NCI-H748 treated with DMSO at 0.1 percent for 48 hours (cell line): Measurements from ENCODE around the gene LTB4R.
"Not testable (repeated sequence)": the region's sequence is repeated elsewhere in the genome, so short reads cannot be mapped to it uniquely, and the experiment has no call there.

ENCODE experiments used
- DNase-seq: peaks from one replicate; lab custom pipeline; 2025; lab: John Stamatoyannopoulos, UW

The LTB4R gene

GRCh38 chr14:24324024-24324423 lies 12.7 kb downstream of the LTB4R start:
- no peak for DNase-seq

DNA sequence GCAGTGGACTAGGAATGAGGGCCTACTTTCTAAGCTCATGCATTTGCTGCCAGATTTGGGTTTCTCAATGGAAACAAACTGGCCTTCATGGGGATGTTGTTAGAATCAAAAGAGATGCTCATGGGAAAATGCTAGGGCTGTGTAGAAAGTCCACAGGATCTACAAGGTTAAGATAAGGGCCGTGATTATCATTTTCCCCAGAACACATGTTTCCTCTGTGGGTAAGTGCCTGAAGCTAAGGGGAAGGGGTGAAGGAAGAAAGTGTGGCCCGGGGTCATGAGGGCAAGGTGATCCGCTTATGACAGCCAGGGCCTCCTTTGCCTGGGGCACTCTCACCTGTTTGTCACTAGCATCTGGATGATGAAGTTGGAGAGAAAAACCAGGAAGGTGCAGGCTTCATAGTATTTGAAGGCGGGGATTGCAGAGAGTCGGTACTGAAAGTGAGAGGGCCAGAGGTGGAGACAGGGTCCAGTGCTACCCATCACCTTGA lies 13.8 kb downstream of the LTB4R start:
- DNase-seq: no peak

DNA sequence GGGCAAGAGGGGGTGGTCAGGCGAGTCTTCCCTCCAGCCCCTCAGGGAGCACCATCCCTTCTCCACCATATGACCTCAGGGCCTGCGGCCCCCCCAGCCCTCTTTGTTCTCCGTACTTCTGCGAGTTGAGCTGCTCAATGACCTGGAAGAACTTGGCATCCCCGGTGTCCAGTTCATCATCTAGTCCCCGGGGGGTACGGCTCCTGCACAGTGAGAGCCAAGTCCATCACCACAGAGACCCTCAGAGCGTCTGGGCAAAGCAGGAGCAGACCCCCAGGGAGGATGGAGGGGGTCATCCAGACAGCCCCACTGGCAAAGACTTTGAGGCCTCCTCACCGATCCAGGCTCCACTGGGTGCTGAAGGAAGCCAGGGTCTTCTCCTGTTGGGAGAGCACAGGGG lies 14.7 kb downstream of the LTB4R start:
- DNase-seq: no peak

DNA sequence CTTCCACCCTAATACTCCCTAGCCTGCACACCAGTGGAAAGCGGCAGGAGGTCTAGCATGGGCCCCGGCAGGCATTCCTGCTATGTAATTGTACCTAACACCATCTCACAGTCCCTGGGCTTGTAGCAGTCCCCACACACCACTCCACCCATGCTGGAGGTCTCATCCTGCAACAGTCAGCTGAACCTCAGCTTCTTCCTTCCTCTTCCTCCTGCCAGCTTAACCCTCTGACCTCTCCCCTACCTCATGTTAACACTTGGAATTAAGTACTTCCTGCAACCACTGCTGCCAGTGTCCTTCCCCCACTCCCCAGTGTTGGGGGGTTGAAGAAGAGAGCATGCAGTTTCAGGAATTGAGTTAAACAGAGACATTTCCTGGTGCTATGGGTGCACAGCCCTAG lies 16.0 kb downstream of the LTB4R start:
- DNase-seq: no peak

DNA sequence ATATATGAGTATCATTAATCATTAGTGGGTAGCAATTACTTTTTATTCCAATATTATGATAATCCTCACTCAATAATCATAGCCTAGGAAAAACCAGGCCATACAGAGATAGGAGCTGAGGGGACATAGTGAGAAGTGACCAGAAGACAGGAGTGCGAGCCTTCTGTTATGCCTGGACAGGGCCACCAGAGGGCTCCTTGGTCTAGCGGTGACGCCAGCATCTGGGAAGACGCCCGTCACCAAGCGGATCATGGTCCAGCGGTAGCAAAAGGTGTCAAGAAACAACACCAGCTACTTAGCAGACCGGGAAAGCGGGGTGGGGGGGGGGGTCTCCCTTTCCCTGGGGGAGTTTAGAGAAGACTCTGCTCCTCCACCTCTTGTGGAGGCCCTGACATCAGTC lies 16.6 kb downstream of the LTB4R start:
- not testable (repeated sequence) for DNase-seq

- no peak for DNase-seq
Measured at GRCh38 chr14:24329073-24329663, 17.9 kb downstream of the LTB4R start.

DNA sequence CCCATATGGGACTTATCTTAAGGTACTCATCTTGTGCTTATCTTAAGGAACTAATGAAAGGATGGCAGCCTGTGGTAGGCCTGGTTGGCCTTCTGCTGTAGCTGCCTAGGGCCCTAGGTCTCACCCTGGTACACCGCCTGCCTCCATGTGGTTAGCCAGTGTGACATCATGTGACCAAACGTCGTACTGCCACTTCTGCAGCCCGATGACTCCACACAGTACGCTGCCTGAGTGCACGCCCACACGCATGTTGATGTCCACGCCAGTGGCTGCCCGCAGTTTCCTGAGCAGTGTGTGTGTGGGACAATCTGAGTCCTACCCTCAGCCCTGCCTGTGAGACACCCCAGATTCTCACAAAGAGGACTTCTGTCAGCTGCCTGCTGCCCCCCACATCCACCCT lies 18.4 kb downstream of the LTB4R start:
- no peak for DNase-seq

DNA sequence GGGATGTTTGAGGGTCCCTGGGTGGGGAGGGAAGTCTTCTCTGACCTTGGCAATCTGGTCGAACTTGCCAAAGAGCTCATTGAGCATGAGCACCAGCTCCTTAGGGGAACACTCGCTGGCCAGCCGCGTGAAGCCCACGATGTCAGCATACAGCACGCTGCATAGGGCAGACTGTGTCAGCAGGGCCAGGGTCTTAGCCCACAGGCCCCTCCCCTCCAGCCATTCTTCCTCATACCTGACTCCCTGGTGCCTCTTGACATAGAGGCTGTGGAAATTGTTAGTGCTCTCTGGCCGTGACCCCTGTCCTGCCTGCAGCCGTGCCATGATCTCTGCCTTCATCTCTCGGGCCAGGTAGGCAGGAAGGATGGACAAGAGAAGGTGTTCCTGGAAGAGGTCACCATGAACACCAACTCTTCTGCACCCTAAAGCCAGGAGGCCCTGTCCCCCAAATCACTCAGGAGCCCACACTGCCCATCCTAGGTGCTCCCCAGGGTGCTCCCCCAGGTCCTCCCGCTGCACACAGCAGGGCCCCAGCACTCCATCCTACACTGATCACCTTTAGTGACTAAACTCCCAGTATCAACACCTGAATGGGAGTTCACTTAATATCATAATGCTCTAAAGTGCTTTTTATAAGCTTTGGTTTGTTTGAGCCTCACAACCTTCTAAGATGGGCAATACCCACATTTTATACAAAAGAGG lies 19.8 kb downstream of the LTB4R start:
- DNase-seq: no peak

- no peak for DNase-seq
Measured at GRCh38 chr14:24331731-24332267, 20.5 kb downstream of the LTB4R start.

DNA sequence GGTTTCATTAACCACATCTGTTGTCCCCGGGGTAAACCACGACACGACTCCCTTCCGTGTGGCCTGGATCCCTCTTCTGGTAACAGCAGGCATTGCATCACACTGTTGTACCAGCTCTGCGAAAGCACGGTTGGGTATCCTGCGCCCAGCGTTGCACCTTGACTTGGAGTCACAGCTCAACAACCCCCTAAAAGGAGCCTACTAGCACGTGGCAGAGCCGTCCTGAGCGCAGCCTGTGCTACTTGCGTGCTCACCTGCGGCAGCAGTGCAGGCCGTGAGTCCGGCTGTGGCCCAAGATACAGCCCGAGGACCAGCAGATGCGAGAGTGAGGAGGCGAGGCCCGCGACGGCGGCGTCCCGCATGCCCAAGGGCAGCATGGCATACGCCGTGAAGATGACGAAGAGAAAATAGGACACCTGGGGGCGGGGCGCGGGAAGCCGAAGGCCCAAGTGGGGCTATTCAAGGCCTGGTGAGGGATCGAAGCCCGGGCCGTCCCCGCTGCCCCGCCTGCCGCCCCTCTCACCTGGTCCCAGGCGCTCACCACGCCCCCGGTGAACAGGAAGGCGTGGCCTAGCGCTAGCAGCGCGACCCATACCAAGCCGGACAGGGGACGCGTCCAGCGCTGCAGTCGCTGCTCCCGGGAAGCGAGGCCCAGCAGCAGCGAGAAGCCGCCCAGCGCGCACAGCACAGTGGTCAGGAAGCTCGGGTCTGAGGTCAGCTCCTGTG lies 21.1 kb downstream of the LTB4R start:
- DNase-seq: peak; percentile 76

- no peak for DNase-seq
Measured at GRCh38 chr14:24334431-24335291, 23.4 kb downstream of the LTB4R start, which contains the start of gene ADCY4. TSS of gene ADCY4 (minus strand) at chr14:24335071. CDS start at chr14:24334652, 419 bp downstream.

- DNase-seq: no peak
Measured at GRCh38 chr14:24335461-24336171, 24.3 kb downstream of the LTB4R start.

- no peak for DNase-seq
Measured at GRCh38 chr14:24337144-24337823, 26.0 kb downstream of the LTB4R start.

GRCh38 chr14:24337824-24338175 lies 26.5 kb downstream of the LTB4R start:
- DNase-seq: no peak

DNA sequence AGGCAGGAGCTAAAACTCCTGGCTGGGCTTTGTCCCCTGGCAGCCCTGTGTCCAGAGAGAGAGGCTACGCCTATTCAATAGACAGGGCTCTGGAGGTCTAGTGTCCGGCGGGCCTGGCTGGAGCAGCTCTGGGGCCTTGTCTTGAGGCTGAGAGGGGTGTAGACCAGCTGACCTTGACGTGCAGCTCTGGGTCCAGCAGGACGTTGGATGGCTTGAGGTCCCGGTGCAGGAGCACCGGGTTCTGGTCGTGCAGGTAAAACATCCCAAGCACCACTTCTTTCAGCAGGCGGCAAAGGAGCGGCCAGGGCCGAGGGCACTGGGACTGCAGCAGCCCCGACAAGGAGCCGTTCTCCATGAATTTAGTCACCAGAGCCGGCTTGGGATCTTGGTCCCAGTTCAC lies 27.5 kb downstream of the LTB4R start:
- no peak for DNase-seq

DNA sequence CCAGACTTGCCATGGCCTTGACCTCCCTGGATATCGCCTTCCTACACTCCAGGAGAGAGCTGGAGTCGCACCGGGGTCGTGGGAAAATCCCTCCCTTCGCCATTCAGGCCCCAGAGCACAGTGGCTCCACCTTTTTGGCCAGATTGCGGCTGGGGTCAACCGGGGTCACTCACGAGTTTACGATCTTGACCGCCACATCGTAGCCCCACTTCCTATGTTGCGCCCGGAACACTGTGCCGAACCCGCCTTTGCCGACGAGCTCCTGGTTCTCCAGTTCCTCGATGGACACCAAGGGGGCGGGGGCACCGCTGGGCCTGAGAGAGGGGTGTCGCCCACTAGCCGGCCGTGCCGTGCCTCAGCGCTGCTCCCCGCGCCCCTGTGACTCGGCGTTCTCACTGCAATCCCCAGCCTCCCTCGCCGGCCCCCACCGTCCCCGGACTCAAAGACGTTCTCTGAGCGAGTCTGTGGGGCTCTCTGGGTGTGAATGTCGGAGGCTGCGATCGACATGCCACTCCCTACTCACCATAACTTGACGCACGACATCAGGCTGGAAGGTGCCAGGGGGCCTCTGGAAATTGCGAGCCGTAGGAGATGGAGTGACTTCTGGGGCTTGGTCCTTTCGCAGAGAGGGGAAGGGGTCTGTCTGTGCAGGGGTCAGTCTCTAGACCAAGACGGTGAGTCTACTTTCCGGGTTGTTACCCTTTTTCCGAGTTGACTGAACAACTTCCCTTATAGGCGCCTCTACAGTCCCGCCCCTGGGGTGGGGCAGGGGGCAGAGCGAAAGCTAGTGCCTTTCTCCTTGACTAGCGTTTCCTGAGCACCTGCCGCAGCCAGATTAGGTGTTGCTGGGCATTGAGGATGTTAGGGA lies 28.2 kb downstream of the LTB4R start, which contains the start of gene RIPK3:
TSS of gene RIPK3 (minus strand) at position 708 of the 868 bp plus-strand sequence. CDS start at position 543, 165 bp downstream.
- DNase-seq: no peak

- no peak for DNase-seq
Measured at GRCh38 chr14:24340606-24341005, 29.3 kb downstream of the LTB4R start.

DNA sequence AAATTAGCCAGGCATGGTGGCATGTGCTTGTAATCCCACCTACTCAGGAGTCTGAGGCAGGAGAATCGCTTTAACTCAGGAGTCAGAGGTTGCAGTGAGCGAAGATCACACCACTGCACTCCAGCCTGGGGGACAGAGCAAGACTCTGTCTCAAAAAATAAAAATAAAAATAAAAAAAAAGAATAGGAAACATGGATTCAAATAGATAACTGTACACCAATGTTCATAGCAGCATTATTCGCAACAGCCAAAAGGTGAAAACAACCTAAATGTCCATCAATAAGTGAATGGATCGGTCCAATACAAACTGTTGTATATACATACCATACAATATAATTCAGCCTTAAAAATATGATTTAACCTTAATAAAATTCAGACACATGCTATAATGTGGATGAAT lies 31.6 kb downstream of the LTB4R start:
- no peak for DNase-seq
